Measurements from ENCODE around the gene SH2D2A. TPM values are rescaled to one million over a fixed set of nuclear protein-coding genes. Genes with fewer than 3 reads are reported as not detected.
A peak's percentile ranks its signal among the peaks of the same experiment; 100 is the strongest.

SH2D2A gene
- total RNA-seq, 1 donor from 2014 or later, result 4.7 TPM

DNA sequence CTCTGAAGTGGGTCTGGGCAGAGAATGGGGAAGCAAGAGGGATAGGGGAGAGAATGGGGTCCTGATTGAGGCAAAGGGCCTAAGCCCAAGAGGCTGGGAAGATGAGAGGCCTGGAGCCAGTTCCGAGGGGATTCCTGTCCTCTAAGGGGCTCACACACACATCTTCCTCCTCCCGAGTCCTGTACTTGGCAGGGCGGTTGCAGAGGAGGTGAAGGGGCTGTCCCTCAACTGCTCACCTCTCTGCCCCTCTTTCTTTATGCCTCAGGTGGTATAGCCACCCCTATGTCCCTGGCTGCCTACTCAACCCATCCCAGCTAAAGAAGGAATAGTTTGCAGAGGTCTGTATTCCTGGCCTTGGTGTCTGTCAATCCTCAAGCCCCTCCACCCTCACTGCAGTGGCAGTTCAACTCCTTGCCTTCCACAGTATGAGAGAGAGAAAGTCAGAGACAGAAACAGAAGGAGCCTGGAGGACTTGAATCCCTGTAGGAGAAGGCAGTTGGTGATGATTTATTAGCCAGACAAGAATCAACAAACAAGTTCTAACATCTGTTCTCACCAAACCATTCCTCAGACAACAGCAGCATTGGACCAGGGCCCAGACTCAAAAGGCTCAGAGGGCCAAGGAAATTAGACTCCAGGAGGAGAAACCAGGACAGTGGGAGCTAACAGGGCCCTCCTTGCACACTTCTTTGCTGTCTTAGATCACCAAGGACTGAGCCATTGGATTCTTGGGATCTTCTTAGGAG, 10.7 kb downstream of the SH2D2A start:
- DNase-seq (ENCODE audit: low spot score), result peak; percentile 69

DNA sequence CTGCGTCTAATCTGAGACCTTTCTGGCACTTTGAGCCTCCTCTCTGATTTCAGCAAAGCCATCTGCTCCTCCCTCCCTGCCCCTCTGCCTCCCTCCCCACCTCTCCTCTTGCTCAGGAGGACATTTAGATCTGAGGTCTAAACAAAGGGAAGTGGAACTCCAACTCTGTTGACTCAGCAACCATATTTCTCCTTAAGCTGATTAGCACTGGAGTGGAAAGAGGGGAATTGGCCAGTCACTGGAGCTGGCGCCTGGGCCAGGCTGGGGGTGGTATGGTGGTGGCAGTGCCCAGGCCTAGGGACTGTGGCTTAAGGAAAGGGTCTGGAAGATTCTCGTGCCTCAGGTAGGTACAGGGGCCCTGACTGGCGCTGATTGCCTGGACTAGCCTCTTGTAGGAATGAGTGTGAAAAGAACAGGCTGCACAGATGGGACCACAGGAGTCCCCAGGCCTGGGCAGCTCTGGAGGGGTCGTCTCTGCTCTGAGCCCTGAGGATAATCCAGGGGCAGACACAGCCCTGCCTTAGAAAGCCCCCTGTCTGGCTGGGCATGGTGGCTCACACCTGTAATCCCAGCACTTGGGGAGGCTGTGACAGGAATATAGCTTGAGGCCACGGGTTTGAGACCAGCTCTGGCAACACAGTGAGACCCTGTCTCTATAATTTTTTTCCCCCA, 11.9 kb downstream of the SH2D2A start:
- peak; percentile 51 for DNase-seq (ENCODE audit: low spot score)

DNA sequence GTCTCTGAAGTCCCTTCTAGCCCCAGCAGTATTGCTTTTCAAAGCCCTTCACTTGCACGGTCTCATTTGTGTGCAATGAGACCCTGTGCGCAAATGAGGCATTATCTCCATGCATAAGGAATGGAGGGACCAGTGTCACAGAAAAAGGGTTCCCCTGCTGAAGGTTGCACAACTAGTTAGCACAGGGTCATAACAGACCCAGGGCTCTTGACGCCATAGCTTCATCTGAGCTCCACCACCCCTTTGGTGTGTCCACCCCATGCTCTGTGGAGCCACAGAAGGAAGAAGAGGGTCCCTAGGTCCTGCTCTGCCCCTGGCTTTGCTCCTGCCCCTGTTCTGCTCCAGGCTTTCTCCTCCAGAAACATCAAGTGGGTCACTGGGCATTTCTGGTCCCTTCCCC, 12.6 kb downstream of the SH2D2A start:
- peak; percentile 30 for DNase-seq (ENCODE audit: low spot score)

DNA sequence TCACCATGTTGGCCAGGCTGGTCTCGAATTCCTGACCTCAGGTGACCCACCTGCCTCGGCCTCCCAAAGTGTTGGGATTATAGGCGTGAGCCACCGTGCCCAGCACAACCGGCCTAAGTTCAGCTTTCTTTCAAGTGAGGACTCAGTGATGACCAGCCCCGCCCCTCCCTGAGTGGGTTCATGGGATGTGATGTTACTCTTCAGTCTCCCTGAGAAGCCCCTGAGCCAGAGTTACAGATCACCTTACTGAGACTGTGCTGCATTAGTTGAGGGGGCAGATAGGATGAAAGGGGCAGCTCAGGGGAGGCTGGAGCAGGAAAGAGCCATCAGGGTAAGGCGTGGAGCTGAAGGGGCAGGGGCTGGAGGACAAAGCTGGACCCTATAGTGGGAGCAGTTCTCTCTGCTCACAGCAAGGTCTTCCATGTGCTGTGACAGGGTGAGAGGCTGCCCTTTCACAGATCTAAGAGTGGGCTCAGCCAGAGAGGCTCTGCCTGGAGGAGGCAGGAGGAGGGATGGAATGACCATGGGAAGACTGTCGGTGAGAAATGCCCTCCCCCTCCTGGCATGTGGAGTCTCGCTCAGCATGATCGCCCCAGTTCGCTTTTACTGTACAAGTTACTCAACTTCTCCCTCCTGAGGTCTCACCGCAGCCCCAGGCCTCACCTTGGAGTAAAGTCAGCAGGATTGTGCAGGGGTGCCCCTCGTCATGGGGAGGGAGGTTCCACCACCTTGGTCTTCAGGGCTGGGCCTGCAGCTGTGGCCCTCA, 13.4 kb downstream of the SH2D2A start:
- DNase-seq (ENCODE audit: low spot score), result peak; percentile 60

DNA sequence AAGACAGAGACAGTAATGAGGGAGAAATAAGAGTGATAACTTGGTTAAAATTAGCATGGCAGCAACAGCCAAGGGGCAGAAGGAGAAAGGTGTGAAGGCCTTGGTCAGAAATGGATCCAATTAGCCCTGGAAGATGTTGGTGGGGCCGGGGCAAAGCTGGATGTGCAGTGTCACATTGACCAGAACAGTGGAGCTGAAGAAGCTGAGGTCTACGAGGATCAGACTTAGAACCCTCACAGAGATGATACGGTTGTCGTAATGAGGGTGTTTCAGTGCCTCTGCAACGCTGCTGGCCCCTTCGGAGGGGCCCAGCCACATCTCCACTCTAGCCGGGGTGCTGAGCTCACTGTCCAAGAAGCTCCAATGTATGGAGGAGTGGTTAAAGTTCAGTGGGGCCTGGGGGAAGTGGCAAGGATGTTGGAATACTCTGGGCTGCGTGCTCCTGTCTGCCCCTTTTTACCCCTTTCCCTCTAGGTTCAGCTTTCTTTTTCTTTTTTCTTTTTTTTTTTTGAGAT, 14.2 kb downstream of the SH2D2A start:
- DNase-seq (ENCODE audit: low spot score), result peak; percentile 30

DNA sequence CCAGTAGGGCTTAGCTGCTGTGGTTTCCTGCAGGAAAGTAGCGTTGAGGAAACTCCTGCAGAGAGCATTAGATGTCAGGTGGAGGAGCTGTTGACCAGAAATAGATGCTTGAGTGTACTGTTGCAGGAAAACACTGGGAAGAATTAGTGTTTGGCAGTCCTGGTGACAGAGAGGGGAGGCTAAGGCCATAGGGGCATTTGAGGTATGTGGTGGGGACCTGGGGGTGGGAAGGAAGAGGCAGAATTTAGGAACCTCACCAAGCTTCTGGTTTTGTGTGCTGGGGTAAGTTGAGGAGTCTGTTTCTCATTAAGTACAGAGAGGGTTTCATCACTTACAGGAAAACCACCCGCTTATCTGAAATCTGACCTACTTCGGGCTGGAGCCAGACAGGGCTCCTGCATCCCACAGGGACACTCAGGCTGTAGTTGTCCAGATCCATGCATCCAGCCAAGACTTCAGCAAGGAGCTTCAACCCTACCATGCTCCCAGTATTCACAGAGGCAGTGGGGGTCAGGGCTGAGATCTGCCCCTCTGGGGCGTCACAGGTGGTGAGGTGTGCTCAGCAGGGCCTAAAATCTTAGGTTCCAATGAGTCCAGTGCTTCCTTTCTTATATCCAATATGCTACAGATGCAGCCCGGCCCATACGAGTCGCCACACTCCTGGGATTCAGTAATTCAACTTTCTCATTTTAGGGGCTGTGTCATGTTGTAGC, 15.1 kb downstream of the SH2D2A start:
- peak; percentile 45 for DNase-seq (ENCODE audit: low spot score)

DNA sequence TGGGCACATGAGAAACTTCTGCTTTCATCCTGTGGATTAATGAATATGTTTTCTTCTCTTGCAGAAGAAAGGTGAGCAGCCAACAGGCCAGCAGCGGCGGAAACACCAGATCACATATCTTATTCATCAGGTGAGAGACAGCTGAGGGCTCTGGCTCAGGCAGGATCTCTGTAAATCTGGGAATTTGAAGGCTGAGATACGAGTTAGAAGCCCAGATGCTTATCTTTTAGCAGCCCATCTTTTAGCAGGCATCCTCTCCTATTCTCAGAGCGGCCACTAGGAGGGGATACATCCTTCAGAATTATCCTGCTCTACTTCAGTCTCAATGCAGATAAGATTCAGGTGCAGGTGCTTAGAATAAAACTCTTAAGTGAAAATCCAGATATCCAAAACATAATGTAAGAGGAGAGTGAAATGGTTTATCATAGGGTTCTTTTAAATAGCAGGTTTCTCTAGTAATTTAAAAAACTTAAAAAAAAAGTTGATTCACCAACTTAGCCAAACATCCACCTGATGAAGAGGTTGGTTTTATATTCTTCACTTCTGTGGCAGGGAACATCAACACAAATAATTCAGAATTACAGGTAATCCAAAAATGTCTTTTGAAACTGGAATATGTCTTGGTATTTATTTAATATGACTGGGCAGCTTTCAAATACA, 19.3 kb downstream of the SH2D2A start:
- peak; percentile 59 for DNase-seq (ENCODE audit: low spot score)

DNA sequence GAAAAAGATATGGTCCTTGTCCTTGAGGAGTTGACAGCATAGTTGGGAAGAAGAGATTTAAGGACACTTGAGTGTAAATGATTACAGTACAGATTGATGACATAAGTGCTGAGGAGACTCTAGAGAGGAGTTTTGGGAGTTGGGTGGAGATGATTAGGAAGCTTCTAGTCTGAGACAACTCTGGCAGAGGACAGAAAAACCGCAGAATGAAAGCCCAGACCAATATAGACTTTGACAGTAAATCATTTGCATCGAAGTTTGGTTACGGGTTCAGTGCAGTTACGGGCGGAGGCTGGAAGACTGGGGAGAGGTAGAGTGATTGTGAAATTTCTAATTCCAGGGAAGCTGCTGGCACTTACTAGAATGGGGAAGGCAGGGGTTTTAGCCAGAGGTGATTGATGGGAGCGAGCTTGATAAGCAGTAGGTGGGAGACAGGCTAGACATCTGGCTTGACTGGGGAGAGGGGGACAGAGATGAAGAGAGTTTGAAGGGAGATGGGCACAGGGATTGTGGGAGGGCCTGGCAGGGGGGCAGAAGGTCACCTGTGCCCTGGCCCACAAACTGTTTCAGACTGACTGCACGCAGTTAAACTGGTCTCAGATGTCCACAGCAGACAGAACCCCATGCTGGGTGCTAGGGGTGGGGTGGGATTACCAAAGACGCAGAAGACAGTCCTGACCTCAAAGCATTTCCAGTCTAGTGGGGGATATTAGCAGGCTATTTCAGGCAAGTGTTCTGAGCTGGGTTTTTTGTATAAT, 20.1 kb downstream of the SH2D2A start:
- DNase-seq (ENCODE audit: low spot score), result peak; percentile 59

DNA sequence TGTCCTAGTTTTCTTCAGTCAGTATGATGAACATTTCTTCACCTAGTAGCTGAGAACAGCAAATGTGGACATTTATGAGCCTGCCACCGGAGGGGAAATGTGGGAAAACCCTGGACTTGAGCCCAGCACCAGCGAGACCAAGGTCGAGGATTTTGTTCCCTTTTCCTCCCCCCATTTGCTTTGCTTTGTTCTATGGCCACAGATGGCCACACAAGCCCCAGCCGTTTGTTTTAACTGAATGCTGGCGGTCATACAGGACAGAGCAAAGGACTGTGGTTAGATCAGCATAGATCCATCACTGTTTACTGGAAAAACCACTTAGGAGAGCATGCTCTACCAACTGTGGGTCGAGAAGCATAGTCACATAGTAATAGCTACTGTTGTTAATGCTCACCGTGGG, 20.9 kb downstream of the SH2D2A start:
- DNase-seq (ENCODE audit: low spot score), result peak; percentile 26

DNA sequence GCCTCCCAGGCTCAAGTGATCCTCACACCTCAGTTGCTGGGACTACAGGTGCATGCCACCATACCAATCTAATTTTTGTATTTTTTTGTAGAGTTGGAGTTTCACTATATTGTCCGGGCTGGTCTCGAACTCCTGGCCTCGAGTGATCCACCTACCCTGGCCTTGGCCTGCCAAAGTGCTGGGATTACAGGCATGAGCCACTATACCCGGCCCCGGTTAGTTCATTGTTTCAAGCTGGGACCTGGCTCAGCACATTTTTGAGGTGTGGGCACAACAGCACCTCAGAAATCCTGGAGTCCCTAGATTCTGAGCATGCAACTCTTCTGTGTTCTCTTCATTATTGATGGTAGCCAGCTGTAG, 21.3 kb downstream of the SH2D2A start:
- DNase-seq (ENCODE audit: low spot score), result peak; percentile 51

DNA sequence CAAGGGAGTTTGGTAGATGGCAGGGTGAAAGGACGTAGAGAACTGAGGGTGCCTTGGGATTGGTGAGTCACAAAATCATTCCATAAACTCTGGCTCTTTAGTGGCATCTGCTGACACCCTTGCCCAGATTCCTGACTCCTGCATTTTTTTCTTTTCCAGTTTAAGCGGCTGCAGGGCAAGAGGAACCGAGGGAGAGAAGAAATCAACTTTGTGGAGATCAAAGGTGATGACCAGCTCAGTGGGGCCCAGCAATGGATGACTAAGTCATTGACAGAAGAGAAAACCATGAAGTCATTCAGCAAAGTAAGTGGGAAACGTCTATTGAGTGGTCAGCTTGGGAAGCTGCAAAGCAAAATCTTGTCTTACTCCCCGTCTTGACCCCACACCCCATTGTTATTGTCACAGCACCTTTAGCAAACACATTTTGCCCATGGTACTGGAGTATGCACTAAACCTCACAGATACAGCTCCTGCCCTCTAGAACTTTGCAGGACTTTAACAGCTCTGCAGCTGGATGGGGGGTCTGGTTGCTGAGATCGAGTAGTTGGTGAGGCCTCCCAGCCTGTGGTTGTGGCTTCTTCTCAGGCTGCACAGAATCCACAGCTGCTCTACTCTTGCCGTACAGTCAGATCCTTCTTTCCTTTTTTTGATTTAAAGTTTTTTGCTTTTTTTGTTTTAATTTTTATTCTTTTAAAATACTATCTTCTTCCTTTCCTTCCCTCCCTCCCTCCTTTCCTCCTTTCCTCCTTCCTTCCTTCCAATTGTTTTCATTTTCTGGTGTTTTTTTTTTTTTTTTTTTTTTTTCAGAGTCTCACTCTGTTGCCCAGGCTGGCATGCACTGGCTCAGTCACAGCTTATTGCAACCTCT, 21.9 kb downstream of the SH2D2A start:
- peak; percentile 73 for DNase-seq (ENCODE audit: low spot score)

DNA sequence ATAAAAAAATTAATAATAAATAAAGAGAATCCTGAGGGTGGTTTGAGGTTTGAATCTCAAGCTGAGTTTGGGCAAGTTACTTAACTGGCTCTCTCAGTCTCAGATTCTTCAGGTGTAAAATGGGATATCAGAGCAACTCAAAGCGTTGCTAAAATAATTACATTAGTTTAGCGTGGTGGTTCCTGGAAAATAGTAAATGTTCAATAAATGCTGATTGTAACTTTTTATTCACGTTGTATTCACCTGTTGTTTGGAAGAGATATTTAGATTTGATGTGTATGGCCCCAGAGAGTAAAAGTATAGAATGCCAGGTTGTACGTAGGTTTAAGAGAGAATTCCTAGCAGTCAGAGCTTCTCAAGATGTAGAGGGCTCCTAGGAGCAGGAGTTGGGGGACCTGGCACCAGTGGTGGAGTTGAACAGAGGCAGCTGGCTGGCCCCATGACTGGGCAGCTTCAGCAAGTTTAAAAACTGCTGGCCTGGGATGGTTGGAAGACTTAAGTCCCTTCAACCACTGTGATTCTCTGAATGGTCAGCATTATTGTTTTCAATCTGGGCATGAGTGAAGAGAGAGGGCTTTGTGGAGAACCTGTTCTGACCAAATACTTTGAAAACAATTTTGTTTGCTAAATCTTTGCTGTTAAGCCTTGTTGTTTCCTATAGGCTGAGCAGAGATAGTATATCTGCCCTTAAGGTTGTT, 26.9 kb downstream of the SH2D2A start:
- DNase-seq (ENCODE audit: low spot score), result no peak

DNA sequence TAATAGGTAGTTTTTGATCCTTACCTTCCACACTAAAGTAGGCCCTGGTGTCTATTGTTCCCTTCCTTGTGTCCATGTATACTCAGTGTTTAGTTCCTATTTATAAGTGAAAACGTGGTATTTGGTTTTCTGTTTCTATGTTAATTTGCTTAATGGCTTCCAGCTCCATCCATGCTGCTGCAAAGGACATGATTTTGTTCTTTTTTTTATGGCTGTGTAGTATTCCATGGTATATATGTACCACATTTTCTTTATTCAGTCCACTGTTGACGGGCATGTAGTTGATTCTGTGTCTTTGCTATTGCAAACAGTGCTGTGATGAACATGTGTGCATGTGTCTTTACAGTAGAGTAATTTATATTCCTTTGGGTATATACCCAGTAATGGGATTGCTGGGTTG, 28.5 kb downstream of the SH2D2A start:
- DNase-seq (ENCODE audit: low spot score), result no peak

DNA sequence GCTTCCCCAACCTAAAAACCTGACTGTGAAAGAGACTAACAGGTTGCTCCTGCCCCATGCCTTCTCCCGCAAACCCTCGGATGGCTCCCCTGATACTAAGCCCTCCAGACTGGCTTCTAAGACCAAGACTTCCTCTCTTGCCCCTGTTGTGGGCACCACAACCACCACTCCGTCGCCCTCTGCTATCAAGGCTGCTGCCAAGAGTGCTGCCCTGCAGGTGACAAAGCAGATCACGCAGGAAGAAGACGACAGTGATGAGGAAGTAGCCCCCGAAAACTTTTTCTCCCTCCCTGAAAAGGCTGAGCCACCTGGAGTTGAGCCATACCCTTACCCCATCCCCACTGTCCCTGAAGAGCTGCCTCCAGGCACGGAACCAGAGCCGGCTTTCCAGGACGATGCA, 30.0 kb downstream of the SH2D2A start:
- DNase-seq (ENCODE audit: low spot score), result no peak

DNA sequence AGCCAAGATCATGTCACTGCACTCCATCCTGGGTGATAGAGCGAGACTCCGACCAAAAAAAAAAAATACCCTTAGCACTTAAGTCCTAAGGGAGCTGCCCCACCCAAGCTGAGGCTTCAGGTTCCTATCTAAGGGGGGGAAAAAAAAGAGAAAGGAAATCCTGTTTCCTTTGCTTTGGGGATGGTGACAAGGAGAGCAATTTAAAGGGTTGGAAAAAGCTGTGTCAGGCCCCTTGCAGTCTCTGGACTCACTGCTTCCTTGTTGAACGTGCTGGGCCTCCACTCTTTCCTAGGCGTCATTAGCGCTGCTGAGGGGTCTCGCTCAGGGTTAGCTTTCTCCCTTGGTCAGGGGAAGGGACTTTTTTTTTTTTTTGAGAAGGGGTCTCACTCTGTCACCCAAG, 31.2 kb downstream of the SH2D2A start:
- DNase-seq (ENCODE audit: low spot score), result no peak

DNA sequence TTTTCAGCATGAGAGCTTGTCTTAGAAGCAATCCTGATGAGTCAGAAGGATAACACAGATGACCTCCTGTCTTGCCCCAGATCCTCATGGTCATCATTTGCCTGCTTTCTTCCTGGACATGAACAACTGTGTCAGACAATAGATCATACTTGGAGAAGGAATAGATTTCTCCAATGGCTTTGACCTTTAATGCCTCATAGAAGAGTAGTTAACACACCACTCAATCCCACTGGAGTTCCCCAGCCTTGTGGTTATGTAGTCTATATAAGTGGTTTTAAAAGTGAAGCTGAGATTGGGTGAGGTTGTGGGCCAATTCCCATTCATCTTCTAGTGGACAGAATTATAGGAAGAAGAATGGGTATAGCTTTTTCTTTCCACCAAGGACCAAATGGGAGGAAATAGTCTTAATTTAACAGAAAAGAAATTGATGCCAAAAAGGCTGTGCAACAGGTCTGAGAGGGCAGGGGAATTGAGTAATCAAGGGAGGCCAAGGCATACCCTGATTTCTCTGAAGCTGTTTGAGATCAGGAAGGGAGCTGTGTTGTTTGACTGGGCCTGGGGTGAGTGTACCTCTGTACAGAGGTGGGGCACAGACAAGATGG, 35.0 kb downstream of the SH2D2A start:
- no peak for DNase-seq (ENCODE audit: low spot score)

DNA sequence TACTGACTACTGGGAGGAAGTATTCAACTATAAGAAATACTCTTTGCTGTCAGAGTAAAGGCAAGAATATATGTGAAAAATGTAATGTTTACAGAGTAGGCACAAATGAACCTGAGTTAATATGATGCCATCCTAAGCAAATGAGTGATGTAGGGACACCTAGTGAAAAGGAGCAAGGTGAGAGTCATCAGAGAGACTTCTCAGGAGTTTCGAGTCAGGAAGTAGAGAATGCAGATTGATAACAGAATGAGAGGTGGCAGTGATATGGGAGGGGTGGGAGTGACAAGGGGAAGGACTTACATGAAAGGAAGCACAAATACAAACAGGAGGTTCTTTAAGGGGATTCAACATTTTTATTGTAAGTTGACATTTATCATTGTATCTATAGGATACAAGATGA, 39.1 kb downstream of the SH2D2A start:
- DNase-seq (ENCODE audit: low spot score), result no peak

DNA sequence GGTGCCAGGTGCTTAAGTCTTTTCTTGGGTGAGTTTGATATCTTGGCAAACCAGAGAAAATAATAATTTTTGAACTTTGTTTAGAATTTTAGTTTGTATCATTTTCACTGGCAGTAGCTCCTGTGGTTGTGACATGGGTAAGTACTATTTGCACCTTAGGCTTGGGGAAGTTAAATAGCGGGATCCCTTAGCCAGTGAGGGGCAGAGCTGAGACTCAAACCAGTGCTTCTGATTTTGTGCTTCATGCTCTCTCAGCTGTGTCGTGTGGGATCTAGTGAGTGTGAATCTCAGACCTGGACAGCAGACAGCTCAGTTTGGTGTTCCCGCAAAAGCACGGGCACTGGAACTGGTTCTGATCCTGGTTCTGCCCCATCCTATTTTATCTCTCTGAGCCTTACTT, 39.7 kb downstream of the SH2D2A start:
- no peak for DNase-seq (ENCODE audit: low spot score)

All from mesenteric fat pad (tissue), 1 donor.